Endothelial cell (in vitro differentiated cells): Measurements from ENCODE around the gene NUFIP1. TPM values are rescaled to one million over a fixed set of nuclear protein-coding genes. Genes with fewer than 3 reads are reported as not detected.

Experiments
- DNase-seq: peaks from one replicate; pipeline ENCODE4 v3.0.0; 2021; ENCODE audit warnings: low spot score
- H3K27ac Mint-ChIP-seq: one replicate; pipeline ENCODE4 v1.8.0; 2021; ENCODE audit warnings: mixed read lengths, inconsistent platforms; ENCODE audit not compliant: unreplicated experiment
- H3K27me3 Mint-ChIP-seq: one replicate; pipeline ENCODE4 v1.8.0; 2021; ENCODE audit warnings: mild to moderate bottlenecking, moderate library complexity, mixed read lengths, inconsistent platforms; ENCODE audit not compliant: unreplicated experiment
- H3K36me3 Mint-ChIP-seq: one replicate; pipeline ENCODE4 v1.8.0; 2021; ENCODE audit warnings: mild to moderate bottlenecking, low read depth, mixed read lengths, inconsistent platforms; ENCODE audit not compliant: unreplicated experiment
- H3K4me1 Mint-ChIP-seq: one replicate; pipeline ENCODE4 v1.8.0; 2021; ENCODE audit warnings: mild to moderate bottlenecking, mixed read lengths, inconsistent platforms; ENCODE audit not compliant: unreplicated experiment
- H3K4me3 Mint-ChIP-seq: one replicate; pipeline ENCODE4 v1.8.0; 2021; ENCODE audit warnings: mild to moderate bottlenecking, mixed read lengths, inconsistent platforms; ENCODE audit not compliant: unreplicated experiment
- H3K9me3 Mint-ChIP-seq: one replicate; pipeline ENCODE4 v1.8.0; 2021; ENCODE audit warnings: mixed read lengths, inconsistent platforms; ENCODE audit not compliant: unreplicated experiment
- CTCF ChIP-seq: fragments of 200-600 bp; sonication (generic); IDR thresholded peaks from one replicate; pipeline ENCODE4 v1.5.0; 2021; ENCODE audit warnings: antibody characterized with exemption; ENCODE audit not compliant: unreplicated experiment
- total RNA-seq: library from RNA; stranded (reverse); fragmentation: NEBNext Ultra II Directional; extraction: Animal tissue kit (Norgen Biotek cat#: 25700); gene quantifications from one replicate; pipeline ENCODE4 v1.2.1, GENCODE V29; 2021; ENCODE audit not compliant: unreplicated experiment

NUFIP1 gene
- total RNA-seq, 1 donor from 2014 or later, result 7.0 TPM

GRCh38 chr13:44920013-44920412 is 69.3 kb downstream of the NUFIP1 start:
- Mint-ChIP-seq H3K9me3 (no peaks in the 10 kb centered on the region), H3K4me3 (no peak overlapping the region), H3K27me3 (peaks cover 2% of the 10 kb centered on the region), H3K4me1 (peaks cover 12% of the 10 kb centered on the region), H3K36me3 (no peaks in the 10 kb centered on the region), H3K27ac (no peak overlapping the region)
- no peak for TF ChIP-seq CTCF
- DNase-seq, result no peak

- Mint-ChIP-seq H3K9me3 (no peaks in the 10 kb centered on the region), H3K4me1 (peaks cover 12% of the 10 kb centered on the region), H3K4me3 (no peak overlapping the region), H3K27ac (no peak overlapping the region), H3K36me3 (no peaks in the 10 kb centered on the region), H3K27me3 (no peaks in the 10 kb centered on the region)
- no peak for DNase-seq
- no peak for TF ChIP-seq CTCF
Observed at GRCh38 chr13:44919104-44919804, 70.0 kb downstream of the NUFIP1 start.

GRCh38 chr13:44918326-44919103 is 70.8 kb downstream of the NUFIP1 start:
- no peak overlapping the region for H3K4me3 Mint-ChIP-seq
- no peaks in the 10 kb centered on the region for H3K9me3 Mint-ChIP-seq
- no peaks in the 10 kb centered on the region for H3K36me3 Mint-ChIP-seq
- DNase-seq, result peak; percentile 91
- peak; percentile 75 for TF ChIP-seq CTCF
- peaks cover 12% of the 10 kb centered on the region for H3K4me1 Mint-ChIP-seq
- no peaks in the 10 kb centered on the region for H3K27me3 Mint-ChIP-seq
- no peak overlapping the region for H3K27ac Mint-ChIP-seq

GRCh38 chr13:44917589-44918325 is 71.5 kb downstream of the NUFIP1 start:
- no peaks in the 10 kb centered on the region for H3K9me3 Mint-ChIP-seq
- no peak overlapping the region for H3K4me3 Mint-ChIP-seq
- TF ChIP-seq CTCF, result peak; percentile 18
- H3K4me1 Mint-ChIP-seq, result peaks cover 12% of the 10 kb centered on the region
- H3K36me3 Mint-ChIP-seq, result no peaks in the 10 kb centered on the region
- peak; percentile 94 for DNase-seq
- H3K27ac Mint-ChIP-seq, result no peak overlapping the region
- H3K27me3 Mint-ChIP-seq, result no peaks in the 10 kb centered on the region
